CD1c-positive myeloid dendritic cell (primary cell): ENCODE data around the gene PPIP5K1.
"Not testable (repeated sequence)": the region's sequence is repeated elsewhere in the genome, so short reads cannot be mapped to it uniquely, and the experiment has no call there.

ENCODE experiments used
- DNase-seq: peaks from one replicate; pipeline ENCODE4 v3.0.0-alpha.2; 2016; ENCODE audit errors: extremely low spot score

The PPIP5K1 gene

GRCh38 chr15:43545426-43545825 is 44.6 kb downstream of the PPIP5K1 start:
- DNase-seq = no peak

GRCh38 chr15:43544266-43544665 is 45.7 kb downstream of the PPIP5K1 start:
- DNase-seq = no peak

- no peak for DNase-seq
Observed at GRCh38 chr15:43541785-43542184, 48.2 kb downstream of the PPIP5K1 start.

- DNase-seq = no peak
Observed at GRCh38 chr15:43538091-43538490, 51.9 kb downstream of the PPIP5K1 start.

- no peak for DNase-seq
Observed at GRCh38 chr15:43534897-43535296, 55.1 kb downstream of the PPIP5K1 start.

- DNase-seq = not testable (repeated sequence)
Observed at GRCh38 chr15:43532826-43533225, 57.2 kb downstream of the PPIP5K1 start.

- DNase-seq = no peak
Observed at GRCh38 chr15:43531018-43531670, 58.9 kb downstream of the PPIP5K1 start.

GRCh38 chr15:43529587-43530345 is 60.2 kb downstream of the PPIP5K1 start:
- no peak for DNase-seq

GRCh38 chr15:43529141-43529540 is 60.9 kb downstream of the PPIP5K1 start:
- DNase-seq = no peak

GRCh38 chr15:43528542-43529007 is 61.4 kb downstream of the PPIP5K1 start:
- DNase-seq = no peak

GRCh38 chr15:43527802-43528541 is 62.0 kb downstream of the PPIP5K1 start:
- DNase-seq = no peak

- no peak for DNase-seq
Observed at GRCh38 chr15:43527016-43527801, 62.8 kb downstream of the PPIP5K1 start.

- DNase-seq = no peak
Observed at GRCh38 chr15:43526261-43526930, 63.6 kb downstream of the PPIP5K1 start.

GRCh38 chr15:43525131-43525530 is 64.9 kb downstream of the PPIP5K1 start:
- DNase-seq = no peak

- no peak for DNase-seq
Observed at GRCh38 chr15:43524254-43524845, 65.7 kb downstream of the PPIP5K1 start.

GRCh38 chr15:43523646-43524045 is 66.4 kb downstream of the PPIP5K1 start:
- no peak for DNase-seq

GRCh38 chr15:43522247-43522646 is 67.8 kb downstream of the PPIP5K1 start:
- DNase-seq = no peak

GRCh38 chr15:43521419-43521818 is 68.6 kb downstream of the PPIP5K1 start:
- DNase-seq = no peak

GRCh38 chr15:43520138-43520537 is 69.9 kb downstream of the PPIP5K1 start:
- no peak for DNase-seq

GRCh38 chr15:43519196-43519595 is 70.8 kb downstream of the PPIP5K1 start:
- no peak for DNase-seq
